CD4-positive, alpha-beta T cell (primary cell): ENCODE measurements around the gene GSTT4. TPM values are rescaled to one million over a fixed set of nuclear protein-coding genes. Genes with fewer than 3 reads are reported as not detected.
A peak's percentile ranks its signal among the peaks of the same experiment; 100 is the strongest.
"Not testable (repeated sequence)": the region's sequence is repeated elsewhere in the genome, so short reads cannot be mapped to it uniquely, and the experiment has no call there.

Source experiments
- ATAC-seq: fragments of 200-7000 bp; cut with Tn5 transposase; one replicate; pipeline ENCODE4 v1.10.0; 2022; ENCODE audit warnings: mild to moderate bottlenecking; ENCODE audit not compliant: poor library complexity
- CTCF ChIA-PET: fragments of 350-600 bp; sonication (Branson Sonifier 250); formaldehyde crosslinking; loops from one replicate; lab custom pipeline; 2021; ENCODE audit warnings: antibody characterized with exemption, inconsistent platforms; lab: Charles Lee
- POLR2A ChIA-PET: fragments of 350-600 bp; sonication (Branson Sonifier 250); formaldehyde crosslinking; loops from one replicate; lab custom pipeline; 2021; ENCODE audit warnings: antibody characterized with exemption, inconsistent platforms; lab: Charles Lee
- DNase-seq, 14 experiments: peaks; one replicate each; pipeline ENCODE4 v3.0.0-alpha.2; 2013 to 2020; ENCODE audit warnings: mixed read lengths in 2 of 14
- H3K27ac ChIP-seq, 2 donors: one replicate each; pipeline versions ENCODE4 v1.5.1 to v1.7.0; 2013; ENCODE audit warnings: low read length in 2 of 2, low read depth in 1 of 2, mild to moderate bottlenecking in 1 of 2
- H3K27me3 ChIP-seq, 2 experiments: 1 replicate in 1 of 2; 2 replicates in 1 of 2; pipeline versions ENCODE4 v1.6.1 to v1.7.0; 2013; ENCODE audit warnings: low read length in 2 of 2, control low read depth in 1 of 2, mild to moderate bottlenecking in 1 of 2, moderate library complexity in 1 of 2; ENCODE audit not compliant: insufficient read depth in 2 of 2, control insufficient read depth in 1 of 2
- H3K36me3 ChIP-seq: one replicate; pipeline ENCODE4 v1.6.1; 2013; ENCODE audit warnings: low read length, control low read depth; ENCODE audit not compliant: insufficient read depth
- H3K4me1 ChIP-seq: one replicate; pipeline ENCODE4 v1.6.1; 2013; ENCODE audit warnings: low read length, control low read depth; ENCODE audit not compliant: insufficient read depth
- H3K4me3 ChIP-seq: one replicate; pipeline ENCODE4 v1.5.1; 2013; ENCODE audit warnings: mild to moderate bottlenecking, low read length, moderate library complexity
- H3K9me3 ChIP-seq, 2 experiments: 1 replicate in 1 of 2; 2 replicates in 1 of 2; pipeline versions ENCODE4 v1.6.1 to v1.7.0; 2013; ENCODE audit warnings: low read length in 2 of 2, mild to moderate bottlenecking in 2 of 2, control low read depth in 1 of 2, moderate library complexity in 1 of 2; ENCODE audit not compliant: control insufficient read depth in 1 of 2, insufficient read depth in 1 of 2
- H3K27ac Mint-ChIP-seq: one replicate; pipeline ENCODE4 v1.8.0; 2020; ENCODE audit warnings: mixed read lengths
- H3K27me3 Mint-ChIP-seq: one replicate; pipeline ENCODE4 v1.8.0; 2021; ENCODE audit warnings: mixed read lengths
- H3K36me3 Mint-ChIP-seq: one replicate; pipeline ENCODE4 v1.8.0; 2021; ENCODE audit warnings: low read depth, mixed read lengths
- H3K4me1 Mint-ChIP-seq: one replicate; pipeline ENCODE4 v1.8.0; 2021; ENCODE audit warnings: low read depth, mixed read lengths
- H3K4me3 Mint-ChIP-seq: one replicate; pipeline ENCODE4 v1.8.0; 2020; ENCODE audit warnings: mild to moderate bottlenecking, mixed read lengths
- H3K9me3 Mint-ChIP-seq: one replicate; pipeline ENCODE4 v1.8.0; 2020; ENCODE audit warnings: mixed read lengths
- intact Hi-C, 2 experiments: fragments of 100-400 bp; cut with DNase I in 1 of 2; cut with micrococcal nuclease in 1 of 2; formaldehyde crosslinking; loops; one replicate each; pipeline versions ENCODE4 v1.15.1 to v1.9.0; 2023 to 2025; cut with DNase I, micrococcal nuclease
- total RNA-seq, 174 experiments: library from RNA in 2 of 174; stranded (reverse) in 2 of 174; gene quantifications; one replicate each; pipeline ENCODE4 v1.2.3 and lab custom pipeline; 2021 to 2026

The GSTT4 gene
- total RNA-seq, 2 experiments from 2014 or later: not detected

DNA sequence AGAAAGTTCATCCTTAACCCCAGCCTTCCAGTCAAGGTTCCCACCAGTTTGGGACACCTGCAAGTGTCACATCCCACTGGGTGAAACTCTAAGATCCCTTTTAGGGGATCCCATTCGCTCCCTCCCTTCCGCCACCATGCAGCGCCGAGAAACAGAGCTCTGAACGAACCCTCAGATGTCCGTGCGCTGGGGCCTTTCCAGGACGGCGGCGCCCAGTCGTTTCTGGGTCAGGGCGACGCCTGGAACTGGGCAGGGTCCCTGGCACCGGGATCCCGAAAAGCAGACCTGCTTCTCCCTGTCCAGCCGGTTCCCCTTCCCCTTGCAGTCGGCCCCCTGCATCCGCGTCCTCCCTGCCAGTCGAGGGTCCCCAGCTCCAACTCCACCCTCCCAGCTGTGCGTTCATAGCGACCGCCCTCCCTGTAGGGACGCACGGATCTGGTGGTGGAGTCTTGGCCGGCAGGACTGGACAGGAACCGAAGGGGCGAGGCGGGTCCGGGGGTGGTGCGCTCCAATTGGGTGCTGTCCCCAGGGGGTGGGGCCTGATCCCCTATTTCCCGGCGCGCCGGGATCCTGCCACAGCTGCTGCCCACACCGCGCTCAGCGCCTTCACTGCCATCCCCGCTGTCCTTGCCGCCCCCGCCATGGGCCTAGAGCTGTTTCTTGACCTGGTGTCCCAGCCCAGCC lies 25.6 kb downstream of the GSTT4 start, which contains the start of gene GSTT2:
GSTT2 (plus strand) TSS at position 578 of the 684 bp plus-strand sequence.
- H3K36me3 Mint-ChIP-seq, H3K27me3 Mint-ChIP-seq, H3K9me3 Mint-ChIP-seq, H3K27me3 ChIP-seq, DNase-seq, H3K4me1 ChIP-seq, H3K4me1 Mint-ChIP-seq, H3K27ac Mint-ChIP-seq, CTCF ChIA-PET, POLR2A ChIA-PET, H3K4me3 ChIP-seq, H3K9me3 ChIP-seq, H3K27ac ChIP-seq, H3K4me3 Mint-ChIP-seq, ATAC-seq, H3K36me3 ChIP-seq: not testable (repeated sequence)
- intact Hi-C loops: loop anchor here in 1 of 2 experiments (10.0 kb wide), 1 partner anchor 55 kb away; no protein-coding TSS in a partner anchor

- H3K27ac Mint-ChIP-seq, POLR2A ChIA-PET, H3K36me3 ChIP-seq, H3K9me3 ChIP-seq, H3K4me3 ChIP-seq, H3K27me3 ChIP-seq, H3K27ac ChIP-seq, H3K9me3 Mint-ChIP-seq, CTCF ChIA-PET, ATAC-seq, H3K4me1 ChIP-seq, H3K4me3 Mint-ChIP-seq, H3K27me3 Mint-ChIP-seq, H3K4me1 Mint-ChIP-seq, DNase-seq, H3K36me3 Mint-ChIP-seq: not testable (repeated sequence)
- intact Hi-C loops: loop anchor here in 1 of 2 experiments (10.0 kb wide), 1 partner anchor 53 kb away; no protein-coding TSS in a partner anchor
Measured at GRCh38 chr22:23977304-23977703, 27.9 kb downstream of the GSTT4 start.

DNA sequence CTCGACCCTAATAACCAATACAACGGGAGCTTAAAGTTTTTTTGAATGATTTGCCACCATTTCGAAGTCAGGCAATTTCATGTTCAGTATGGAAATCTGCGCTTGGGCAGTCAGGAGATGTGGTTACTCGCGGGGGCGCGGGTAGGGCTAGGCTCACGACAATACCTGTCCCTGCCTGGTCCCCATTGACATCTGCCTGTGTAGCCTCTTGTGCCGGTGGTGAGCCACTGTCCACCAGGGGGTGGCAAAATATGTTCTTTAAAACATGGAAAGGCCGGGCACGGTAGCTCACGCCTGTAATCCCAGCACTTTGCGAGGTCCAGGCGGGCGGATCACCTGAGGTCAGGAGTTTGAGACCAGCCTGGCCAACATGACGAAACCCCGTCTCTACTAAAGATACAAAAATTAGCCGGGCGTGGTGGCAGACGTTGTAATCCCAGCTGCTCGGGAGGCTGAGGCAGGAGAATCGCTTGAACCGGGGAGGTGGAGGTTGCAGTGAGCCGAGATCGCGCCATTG lies 30.4 kb downstream of the GSTT4 start:
- H3K27ac ChIP-seq, POLR2A ChIA-PET, H3K9me3 ChIP-seq, H3K4me3 ChIP-seq, CTCF ChIA-PET, H3K27me3 ChIP-seq, H3K4me3 Mint-ChIP-seq, H3K27ac Mint-ChIP-seq, DNase-seq, H3K27me3 Mint-ChIP-seq, H3K9me3 Mint-ChIP-seq, H3K4me1 ChIP-seq: not testable (repeated sequence)
- Mint-ChIP-seq H3K36me3 (peaks cover 20% of the 10 kb centered on the region), H3K4me1 (peaks cover 11% of the 10 kb centered on the region)
- peak; percentile 22 for ATAC-seq
- H3K36me3 ChIP-seq: peaks cover 14% of the 10 kb centered on the region
- intact Hi-C loops: loop anchor here (5.0 to 10.0 kb wide), 2 partner anchors 48 to 50 kb away; no protein-coding TSS in a partner anchor

DNA sequence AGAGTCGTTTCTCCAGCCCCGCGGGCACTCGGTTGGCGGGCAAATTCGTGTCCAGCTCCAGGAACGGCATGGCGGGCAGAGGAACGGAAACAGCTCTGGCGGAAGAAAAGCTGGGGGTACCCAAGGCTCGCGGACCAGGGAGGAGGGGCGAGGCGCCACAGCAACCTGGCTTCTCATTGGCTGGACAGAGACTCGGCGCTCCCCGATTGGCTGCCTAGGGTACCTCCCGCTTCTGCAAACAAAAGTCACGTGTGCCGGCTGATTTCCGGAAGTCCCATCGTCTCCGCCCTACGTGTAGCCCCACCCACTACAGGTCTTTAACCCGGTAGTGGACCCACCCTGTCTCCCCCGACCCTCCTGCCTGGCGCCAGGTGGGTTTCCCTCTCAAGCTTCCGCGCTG lies 30.9 kb downstream of the GSTT4 start, which contains the start of gene DDT:
DDT (minus strand) TSS at position 97 of the 400 bp plus-strand sequence; CDS start at position 70, 27 bp downstream.
- DNase-seq, POLR2A ChIA-PET, H3K9me3 ChIP-seq, H3K4me3 Mint-ChIP-seq, H3K27me3 Mint-ChIP-seq, H3K27me3 ChIP-seq, CTCF ChIA-PET, H3K9me3 Mint-ChIP-seq, H3K27ac Mint-ChIP-seq, H3K4me3 ChIP-seq, H3K27ac ChIP-seq: not testable (repeated sequence)
- H3K4me1 Mint-ChIP-seq: peaks cover 15% of the 10 kb centered on the region
- H3K36me3 ChIP-seq: peaks cover 17% of the 10 kb centered on the region
- H3K4me1 ChIP-seq: peaks cover 15% of the 10 kb centered on the region
- peak; percentile 97 for ATAC-seq
- intact Hi-C loops: loop anchor here (5.0 to 10.0 kb wide), 2 partner anchors 47 to 50 kb away; no protein-coding TSS in a partner anchor
- peaks cover 25% of the 10 kb centered on the region for H3K36me3 Mint-ChIP-seq

GRCh38 chr22:23971927-23972326 lies 33.3 kb downstream of the GSTT4 start:
- H3K4me3 ChIP-seq, H3K27me3 Mint-ChIP-seq, H3K27me3 ChIP-seq, CTCF ChIA-PET, H3K9me3 ChIP-seq, H3K27ac Mint-ChIP-seq, H3K9me3 Mint-ChIP-seq, POLR2A ChIA-PET, ATAC-seq, H3K27ac ChIP-seq: not testable (repeated sequence)
- Histone ChIP-seq H3K4me1 (peaks cover 19% of the 10 kb centered on the region), H3K36me3 (peaks cover 22% of the 10 kb centered on the region)
- peaks cover 30% of the 10 kb centered on the region for H3K36me3 Mint-ChIP-seq
- H3K4me1 Mint-ChIP-seq: peaks cover 15% of the 10 kb centered on the region
- peak in 1 of 14 experiments; percentile 7 for DNase-seq
- intact Hi-C loops: loop anchor here (5.0 to 10.0 kb wide), 2 partner anchors 45 to 47 kb away; no protein-coding TSS in a partner anchor
- H3K4me3 Mint-ChIP-seq: peak overlapping the region; percentile 58
